Esophagus squamous epithelium (tissue), 5 donors: ENCODE results near the gene GOLPH3L. TPM values are rescaled to one million over a fixed set of nuclear protein-coding genes. Genes with fewer than 3 reads are reported as not detected.

Experiments used
- DNase-seq: peaks from one replicate; lab custom pipeline; 2025; lab: John Stamatoyannopoulos, UW
- H3K27ac ChIP-seq, 4 donors: fragments of 200-600 bp; sonication (generic); one replicate each; pipeline ENCODE4 v1.5.1; 2016 to 2019; ENCODE audit warnings: mild to moderate bottlenecking in 1 of 4
- H3K27me3 ChIP-seq, 4 donors: fragments of 200-600 bp; sonication (generic); 1 replicate in 3 of 4; 2 replicates in 1 of 4; pipeline versions ENCODE4 v1.5.1 to v1.6.0; 2017 to 2021; ENCODE audit warnings: antibody characterized with exemption in 1 of 4
- H3K36me3 ChIP-seq, 3 donors: fragments of 200-600 bp; sonication (generic); one replicate each; pipeline ENCODE4 v1.5.1; 2016 to 2019
- H3K4me1 ChIP-seq, 3 donors: fragments of 200-600 bp; sonication (generic); one replicate each; pipeline ENCODE4 v1.5.1; 2017 to 2019
- H3K4me3 ChIP-seq, 4 donors: fragments of 200-600 bp; sonication (generic); 1 replicate in 3 of 4; 2 replicates in 1 of 4; pipeline ENCODE4 v1.5.1; 2016 to 2019; ENCODE audit warnings: mild to moderate bottlenecking in 2 of 4, moderate library complexity in 1 of 4
- H3K9me3 ChIP-seq, 3 donors: fragments of 200-600 bp; sonication (generic); one replicate each; pipeline ENCODE4 v1.5.1; 2016 to 2019
- CTCF ChIP-seq, 6 experiments: fragments of 450-650 bp in 4 of 6; fragments of 200-600 bp in 2 of 6; sonication (generic) in 2 of 6; IDR thresholded peaks; one replicate each; pipeline ENCODE4 v1.5.1; 2016 to 2019; ENCODE audit warnings: antibody characterized with exemption in 6 of 6, mild to moderate bottlenecking in 4 of 6, moderate library complexity in 4 of 6
- POLR2A ChIP-seq, 4 donors: fragments of 450-650 bp; IDR thresholded peaks; one replicate each; pipeline ENCODE4 v1.6.1; 2017; ENCODE audit warnings: antibody characterized with exemption in 4 of 4, mild to moderate bottlenecking in 4 of 4, moderate library complexity in 3 of 4
- WGBS, 2 donors: methylation state at CpG; one replicate each; pipeline ENCODE4 v1.1.5; 2018; 5-methylcytosine and 5-hydroxymethylcytosine counted together
- intact Hi-C: fragments of 100-400 bp; cut with DNase I; formaldehyde crosslinking; loops from one replicate; pipeline ENCODE4 v1.15.0; 2022
- total RNA-seq, 4 donors: library from RNA; depleted of rRNA; stranded (reverse); fragments of >200 nt; gene quantifications; one replicate each; pipeline ENCODE4 v1.1.0, GENCODE V29; 2016
- donor health status: DM: yes; HTN: yes; CAD: no.

GOLPH3L gene
- total RNA-seq, 4 donors from 2014 or later = 26.1 to 38.6 (median 31.8) TPM

GRCh38 chr1:150696590-150696989 lies 364 bp downstream of the GOLPH3L start:
- Histone ChIP-seq H3K27me3 (no peaks in the 10 kb centered on the region), H3K36me3 (peaks cover 0 to 34% (median 8%) of the 10 kb centered on the region in 3 donors), H3K4me3 (peak overlapping the region; percentile 49 to 75 (median 67)), H3K27ac (peak overlapping the region; percentile 64 to 92 (median 76)), H3K9me3 (no peaks in the 10 kb centered on the region), H3K4me1 (peaks cover 0 to 54% (median 11%) of the 10 kb centered on the region in 3 donors)
- whole genome bisulfite sequencing, 2 donors = 2 to 3% methylated on average over 6 of the region's 6 CpGs
- no peak for DNase-seq
- TF ChIP-seq CTCF (IDR thresholded peaks at IDR 0.05) = no peak
- no peak for TF ChIP-seq POLR2A (IDR thresholded peaks at IDR 0.05)
- intact Hi-C loops = no loop called here

DNA sequence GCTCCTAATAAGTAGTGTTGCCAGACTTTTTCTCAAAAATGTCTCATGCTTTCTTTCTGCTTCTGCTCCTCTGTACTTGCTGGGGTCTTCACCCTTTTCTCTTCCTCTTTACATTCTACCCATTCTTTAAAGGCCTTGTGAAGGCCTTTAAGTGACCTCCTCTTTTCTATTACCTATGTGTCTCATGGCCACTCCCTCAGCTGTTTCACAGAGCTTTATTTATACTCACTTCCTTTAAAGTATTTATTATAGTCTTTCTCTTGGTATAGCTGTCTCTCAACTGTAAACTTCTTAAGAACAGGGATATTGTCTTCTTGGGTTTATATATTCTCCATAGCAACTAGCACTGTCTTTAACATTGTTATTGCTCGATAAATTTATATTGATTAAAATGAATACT lies 792 bp downstream of the GOLPH3L start:
- no peak for DNase-seq
- TF ChIP-seq CTCF (IDR thresholded peaks at IDR 0.05) (no peak), POLR2A (IDR thresholded peaks at IDR 0.05) (no peak)
- H3K4me1 ChIP-seq = peaks cover 0 to 57% (median 11%) of the 10 kb centered on the region in 3 donors
- peak overlapping the region; percentile 49 to 75 (median 67) for H3K4me3 ChIP-seq
- WGBS, 2 donors = 4 to 25% methylated on average over 1 of the region's 1 CpG
- H3K27me3 ChIP-seq = no peaks in the 10 kb centered on the region
- intact Hi-C loops = no loop called here
- H3K27ac ChIP-seq = peak overlapping the region in 3 of 4 donors; percentile 66 to 92 (median 87)
- H3K36me3 ChIP-seq = peaks cover 0 to 39% (median 8%) of the 10 kb centered on the region in 3 donors
- no peaks in the 10 kb centered on the region for H3K9me3 ChIP-seq

- Histone ChIP-seq H3K4me1 (peaks cover 3 to 63% (median 11%) of the 10 kb centered on the region in 3 donors), H3K27me3 (no peaks in the 10 kb centered on the region), H3K27ac (peak overlapping the region in 3 of 4 donors; percentile 66 to 92 (median 87)), H3K4me3 (peak overlapping the region; percentile 49 to 75 (median 67)), H3K36me3 (peaks cover 0 to 45% (median 8%) of the 10 kb centered on the region in 3 donors), H3K9me3 (no peaks in the 10 kb centered on the region)
- DNase-seq = no peak
- 31 to 42% methylated on average over 4 of the region's 4 CpGs for WGBS, 2 donors
- no peak for TF ChIP-seq CTCF (IDR thresholded peaks at IDR 0.05)
- no peak for TF ChIP-seq POLR2A (IDR thresholded peaks at IDR 0.05)
- intact Hi-C loops = no loop called here
These were observed 1.4 kb downstream of the GOLPH3L start for GRCh38 chr1:150695561-150695960.

GRCh38 chr1:150692720-150693119 lies 4.2 kb downstream of the GOLPH3L start:
- 13 to 27% methylated on average over 3 of the region's 3 CpGs for WGBS, 2 donors
- no peak for DNase-seq

More at GRCh38 chr1:150692720-150693119, 4.2 kb downstream of the GOLPH3L start:
- Histone ChIP-seq H3K36me3 (peaks cover 0 to 67% (median 8%) of the 10 kb centered on the region in 3 donors), H3K27ac (peak overlapping the region in 3 of 4 donors; percentile 1 to 63 (median 61)), H3K9me3 (no peaks in the 10 kb centered on the region), H3K4me1 (peaks cover 4 to 65% (median 8%) of the 10 kb centered on the region in 3 donors), H3K27me3 (no peaks in the 10 kb centered on the region), H3K4me3 (no peak overlapping the region)
- no peak for TF ChIP-seq CTCF (IDR thresholded peaks at IDR 0.05)
- TF ChIP-seq POLR2A (IDR thresholded peaks at IDR 0.05) = no peak
- intact Hi-C loops = no loop called here
